GM10266 (cell line): ENCODE results near the gene ARHGAP12.

Experiments used
- DNase-seq: peaks from one replicate; pipeline ENCODE4 v3.0.0; 2012; ENCODE audit errors: extremely low spot score
- CTCF ChIP-seq: IDR thresholded peaks from 2 replicates; pipeline ENCODE4 v1.5.1; 2012; ENCODE audit warnings: mild to moderate bottlenecking, low read depth; ENCODE audit not compliant: control insufficient read depth, insufficient read depth; ENCODE audit errors: missing control alignments

The ARHGAP12 gene

DNA sequence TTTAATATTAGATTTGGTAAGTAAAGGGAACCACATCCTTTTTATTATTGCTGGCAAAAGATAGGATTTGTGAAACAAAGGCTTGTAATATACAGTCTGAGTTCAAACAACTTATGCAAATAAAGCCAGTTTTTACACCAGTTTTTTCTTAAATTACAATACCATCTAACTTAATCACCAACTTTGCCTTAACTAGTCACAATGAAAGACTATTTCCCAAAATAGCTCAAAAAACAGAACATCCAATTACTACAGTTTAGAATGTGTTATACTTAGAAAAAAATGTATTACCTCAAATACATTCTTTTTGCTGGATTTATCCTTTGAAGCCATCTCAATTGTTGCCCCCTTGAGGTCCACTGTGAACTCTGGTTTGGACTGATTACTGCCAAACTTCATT, 108.5 kb downstream of the ARHGAP12 start:
- DNase-seq = no peak
- TF ChIP-seq CTCF = no peak

GRCh38 chr10:31819391-31819820, 109.2 kb downstream of the ARHGAP12 start:
- no peak for DNase-seq

GRCh38 chr10:31816318-31816717, 112.3 kb downstream of the ARHGAP12 start:
- no peak for DNase-seq
- no peak for TF ChIP-seq CTCF

More at GRCh38 chr10:31819391-31819820, 109.2 kb downstream of the ARHGAP12 start:
- TF ChIP-seq CTCF = no peak

- TF ChIP-seq CTCF = peak; percentile 50
- peak; percentile 40 for DNase-seq
Observed at GRCh38 chr10:31808258-31809218, 120.1 kb downstream of the ARHGAP12 start.

- DNase-seq = no peak
- no peak for TF ChIP-seq CTCF
Observed at GRCh38 chr10:31804352-31804810, 124.2 kb downstream of the ARHGAP12 start.

DNA sequence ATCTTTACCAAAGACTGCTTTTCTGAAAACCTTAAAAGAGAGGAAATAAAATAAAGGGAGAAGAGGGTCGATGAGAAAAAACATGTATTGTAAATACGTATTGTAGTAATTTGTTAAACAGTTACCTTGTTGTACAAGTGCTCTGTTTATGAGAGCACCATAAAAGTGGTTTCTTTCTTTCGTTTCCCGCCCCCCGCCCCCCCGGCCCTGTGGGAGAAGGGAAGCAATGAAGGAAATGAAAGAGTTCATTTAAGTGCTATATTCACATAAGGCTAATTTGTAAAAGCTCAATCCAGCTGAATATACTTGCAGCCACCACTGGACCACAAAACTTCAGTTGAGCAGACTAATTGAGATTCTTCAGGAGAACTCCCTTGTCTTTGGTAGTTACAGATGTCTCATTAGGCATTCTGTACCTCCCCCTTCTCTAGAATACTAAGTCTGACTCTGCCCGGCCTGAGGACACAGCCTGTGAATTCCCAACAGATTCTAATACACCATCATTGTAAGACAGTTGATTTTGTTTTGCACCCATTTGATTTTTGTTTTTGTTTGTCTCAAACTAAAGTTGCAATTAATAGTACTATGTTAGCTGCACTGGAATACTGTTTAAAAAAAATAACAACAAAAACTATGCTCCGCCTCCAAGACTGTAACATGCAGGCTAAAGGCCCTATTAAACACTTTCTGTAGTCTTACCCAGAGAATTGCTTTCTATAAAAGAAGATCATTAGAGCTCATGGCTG, 124.9 kb downstream of the ARHGAP12 start:
- DNase-seq = no peak
- no peak for TF ChIP-seq CTCF
